Ureter (tissue), 1 donor: ENCODE data around the gene TMEM54. TPM values are rescaled to one million over a fixed set of nuclear protein-coding genes. Genes with fewer than 3 reads are reported as not detected.
"Not testable (repeated sequence)": the region's sequence is repeated elsewhere in the genome, so short reads cannot be mapped to it uniquely, and the experiment has no call there.

Source experiments
- DNase-seq: peaks from one replicate; pipeline ENCODE4 v3.0.0-alpha.2; 2020; ENCODE audit warnings: low spot score
- total RNA-seq: library from RNA; stranded (reverse); gene quantifications from one replicate; pipeline ENCODE4 v1.2.4, GENCODE V29; 2023
- donor health status: DM: yes; HTN: yes; CAD: no.

TMEM54 gene
- total RNA-seq, 1 donor from 2014 or later: 88.7 TPM

DNA sequence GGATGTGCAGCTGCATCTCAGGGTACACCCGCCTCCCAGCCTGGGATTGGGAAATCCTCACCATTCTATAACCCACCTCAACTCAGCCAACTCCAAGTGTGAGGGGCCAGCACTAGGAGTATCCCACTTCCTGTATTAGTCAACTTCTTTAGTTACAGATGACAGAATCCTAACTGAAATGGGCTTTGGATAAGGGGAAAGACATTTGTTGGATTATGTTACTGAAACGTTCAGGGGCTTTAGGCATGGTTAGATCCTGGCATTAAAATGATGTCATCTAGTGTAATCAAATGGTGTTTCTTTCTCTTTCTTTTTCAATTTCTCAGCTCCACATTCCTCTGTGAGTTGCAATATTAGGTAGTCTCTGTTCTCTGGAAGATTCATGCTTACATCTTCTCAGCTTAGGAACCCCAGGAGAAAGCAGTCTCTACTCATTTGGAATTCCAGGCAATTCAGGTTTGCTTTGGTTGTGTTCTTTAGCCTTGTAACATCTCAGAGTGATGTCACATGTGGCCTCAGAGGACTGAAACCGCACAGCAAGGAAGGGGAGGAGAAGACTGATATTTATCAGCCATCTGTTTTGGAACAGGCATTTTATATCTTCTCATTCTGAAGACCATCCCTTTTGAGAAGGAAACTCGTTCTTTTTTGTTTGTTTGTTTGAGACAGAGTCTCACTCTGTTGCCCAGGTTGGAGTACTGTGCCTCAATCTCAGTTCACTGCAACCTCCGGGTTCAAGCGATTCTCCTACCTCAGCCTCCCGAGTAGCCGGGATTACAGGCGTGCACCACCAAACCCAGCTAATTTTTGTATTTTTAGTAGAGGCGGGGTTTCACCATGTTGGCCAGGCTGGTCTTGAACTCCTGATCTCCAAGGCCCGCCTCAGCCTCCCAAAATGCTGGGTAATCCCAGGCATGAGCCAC is 18.9 kb upstream of the TMEM54 start:
- no peak for DNase-seq

DNA sequence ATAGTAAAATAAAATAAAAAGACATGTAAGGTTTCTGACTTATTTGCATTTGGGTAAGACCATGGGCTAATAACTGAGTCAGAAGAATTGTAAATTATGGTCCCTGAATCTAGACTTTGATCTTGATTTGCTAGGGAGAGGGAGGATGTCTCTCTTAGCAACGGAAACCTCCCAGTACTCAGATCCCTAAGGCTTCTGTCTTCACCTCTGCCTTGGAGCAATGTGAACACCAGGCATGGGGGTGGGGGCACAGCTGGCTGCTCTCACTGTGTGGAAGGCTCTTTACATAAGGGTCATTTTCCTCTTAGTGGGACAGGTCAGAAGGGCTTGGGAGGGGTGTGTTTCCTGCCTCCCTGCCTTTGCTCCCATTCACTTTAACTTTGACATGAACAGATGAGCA is 17.0 kb upstream of the TMEM54 start:
- DNase-seq: no peak

DNA sequence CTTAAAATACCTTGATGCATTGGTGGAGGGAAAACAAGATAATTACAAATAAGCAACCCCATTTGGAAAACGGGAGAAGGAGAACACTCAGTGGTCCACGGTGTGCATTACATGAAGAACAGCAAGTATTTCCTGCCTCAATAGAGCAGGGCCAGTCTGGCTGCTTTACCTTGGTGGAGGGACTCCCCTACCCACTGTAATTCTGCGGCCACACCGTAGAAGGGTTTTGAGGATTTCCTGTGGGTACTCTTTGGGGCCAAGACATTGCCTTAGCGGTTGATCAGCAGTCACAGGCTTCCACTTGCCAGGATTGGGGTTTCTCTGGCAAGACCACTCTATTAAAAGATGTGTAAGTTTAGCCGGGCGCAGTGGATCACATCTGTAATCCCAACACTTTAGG is 16.3 kb upstream of the TMEM54 start:
- no peak for DNase-seq

DNA sequence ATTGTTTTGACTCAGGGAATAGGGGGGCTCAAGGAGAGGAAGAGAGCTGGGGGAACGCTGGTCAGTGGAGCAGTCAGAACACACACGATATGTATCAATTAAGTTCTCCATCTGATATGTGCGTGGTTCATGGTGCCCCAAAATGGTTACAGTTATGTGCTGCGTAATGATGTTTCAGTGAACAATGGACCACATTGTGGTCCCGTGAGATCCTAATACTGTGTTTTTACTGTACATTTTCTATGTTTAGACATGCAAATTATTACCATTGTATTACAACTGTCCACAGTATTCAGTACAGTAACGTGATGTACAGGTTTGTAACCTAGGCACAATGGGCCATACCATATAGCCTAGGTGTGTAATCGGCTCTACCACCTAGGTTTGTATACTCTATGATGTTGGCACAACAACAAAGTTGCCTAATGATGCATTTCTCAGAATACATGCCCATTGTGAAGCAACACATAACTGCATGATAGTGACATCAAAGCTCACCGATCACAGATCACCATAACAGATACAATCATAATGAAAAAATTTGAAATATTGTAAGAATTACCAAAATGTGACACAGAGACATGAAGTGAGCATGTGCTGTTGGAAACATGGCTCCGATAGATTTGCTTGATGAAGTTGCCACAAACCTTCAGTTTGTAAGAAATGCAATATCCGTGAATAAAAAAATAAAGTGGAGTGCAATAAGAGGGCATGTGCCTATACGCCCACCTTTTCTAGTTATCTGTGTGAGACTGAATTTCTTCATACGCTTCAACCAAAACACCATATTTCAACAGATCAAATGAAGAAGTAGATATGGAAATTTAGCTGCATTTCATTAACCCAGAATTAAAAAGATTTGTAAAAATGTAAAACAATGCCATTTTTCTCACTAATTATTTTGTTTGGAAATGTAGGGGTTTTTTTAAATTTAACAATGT is 14.8 kb upstream of the TMEM54 start:
- DNase-seq: no peak

DNA sequence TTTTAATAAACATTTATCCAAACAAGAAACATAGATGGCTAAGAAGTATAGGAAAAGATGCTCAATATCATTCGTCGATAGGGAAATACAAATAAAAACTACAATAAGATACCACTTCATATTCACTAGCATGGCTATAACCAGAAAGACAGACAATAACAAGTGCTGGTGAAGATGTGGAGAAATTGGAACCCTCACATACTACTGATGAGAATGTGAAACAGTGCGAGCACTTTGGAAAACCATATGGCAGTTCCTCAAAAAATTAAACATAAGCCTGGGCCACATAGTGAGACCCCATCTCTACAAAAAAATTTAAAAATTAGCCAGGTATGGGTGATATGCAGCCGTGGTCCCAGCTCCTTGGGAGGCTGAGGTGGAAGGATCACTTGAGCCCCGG is 9.1 kb upstream of the TMEM54 start:
- DNase-seq: no peak

DNA sequence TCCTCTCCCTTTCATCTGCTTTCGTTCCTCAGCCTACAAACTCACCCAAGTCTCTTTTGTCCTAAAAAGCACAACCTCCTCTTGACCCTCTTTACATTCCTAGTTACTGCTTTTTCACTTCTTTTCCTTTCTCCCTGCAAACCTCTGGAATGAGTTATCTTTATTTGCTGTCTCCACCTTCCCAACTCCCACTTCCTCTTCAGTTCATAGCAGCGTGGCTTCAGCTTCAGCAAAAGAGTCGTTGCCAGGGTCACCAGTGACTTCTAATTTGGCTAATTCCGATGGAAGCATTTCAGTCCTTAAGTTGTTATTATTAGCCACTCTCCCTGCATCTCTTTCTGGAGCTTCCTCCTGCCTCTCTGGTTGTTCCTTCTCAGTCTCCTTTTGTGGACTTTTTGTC is 6.2 kb upstream of the TMEM54 start:
- DNase-seq: no peak

DNA sequence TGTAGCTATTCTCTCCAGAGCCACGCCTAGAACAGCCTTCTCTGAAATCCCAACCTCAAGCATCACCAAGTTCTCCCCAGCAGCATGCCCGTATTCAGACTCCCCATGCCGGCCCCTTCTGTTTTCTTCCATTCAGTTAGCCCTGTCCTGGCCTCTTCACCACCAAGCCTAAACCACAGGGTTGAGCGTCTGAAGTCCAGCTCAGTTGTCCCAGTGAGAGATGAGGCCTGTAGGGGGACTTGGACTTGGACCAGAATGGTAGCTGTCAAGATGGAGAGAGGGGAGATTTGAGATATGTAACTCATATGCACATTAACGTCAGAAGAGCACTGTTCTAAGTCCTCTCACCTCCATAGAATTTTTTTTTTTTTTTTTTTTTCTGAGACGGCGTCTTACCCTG is 5.5 kb upstream of the TMEM54 start:
- DNase-seq: no peak

DNA sequence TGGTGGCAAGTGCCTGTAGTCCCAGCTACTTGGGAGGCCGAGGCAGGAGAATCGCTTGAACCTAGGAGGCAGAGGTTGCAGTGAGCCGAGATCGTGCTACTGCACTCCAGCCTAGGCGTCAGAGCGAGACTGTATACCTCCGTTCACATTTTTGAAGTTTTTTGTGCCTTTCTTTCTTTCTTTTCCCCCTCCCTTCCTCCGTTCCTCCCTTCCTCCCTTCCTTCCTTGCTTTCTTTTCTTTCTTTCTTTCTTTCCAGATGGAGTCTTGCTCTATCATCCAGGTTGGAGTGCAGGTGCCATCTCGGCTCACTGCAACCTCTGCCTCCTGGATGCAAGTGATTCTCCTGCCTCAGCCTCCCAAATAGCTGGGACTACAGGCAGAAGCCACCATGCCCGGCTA is 4.4 kb upstream of the TMEM54 start:
- DNase-seq: not testable (repeated sequence)

DNA sequence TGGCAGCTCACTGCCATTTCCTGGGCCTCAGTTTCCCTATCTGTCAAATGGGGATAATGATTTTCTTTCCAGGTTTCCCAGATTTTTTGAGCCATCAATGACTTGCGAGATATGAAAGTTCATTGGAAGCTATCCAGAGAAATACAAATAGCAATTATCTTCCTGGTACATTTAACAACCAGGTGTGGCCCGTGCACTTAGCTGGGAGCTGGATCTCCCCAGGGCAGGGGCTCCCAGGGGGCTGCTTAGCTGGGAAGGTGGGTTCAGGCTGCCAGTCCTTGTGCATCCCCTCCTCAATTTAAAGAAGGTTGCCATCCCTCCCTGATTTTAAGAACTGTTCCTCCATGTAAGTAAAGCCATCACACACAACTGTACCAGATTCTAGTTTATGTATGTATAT is 3.6 kb upstream of the TMEM54 start:
- DNase-seq: no peak

DNA sequence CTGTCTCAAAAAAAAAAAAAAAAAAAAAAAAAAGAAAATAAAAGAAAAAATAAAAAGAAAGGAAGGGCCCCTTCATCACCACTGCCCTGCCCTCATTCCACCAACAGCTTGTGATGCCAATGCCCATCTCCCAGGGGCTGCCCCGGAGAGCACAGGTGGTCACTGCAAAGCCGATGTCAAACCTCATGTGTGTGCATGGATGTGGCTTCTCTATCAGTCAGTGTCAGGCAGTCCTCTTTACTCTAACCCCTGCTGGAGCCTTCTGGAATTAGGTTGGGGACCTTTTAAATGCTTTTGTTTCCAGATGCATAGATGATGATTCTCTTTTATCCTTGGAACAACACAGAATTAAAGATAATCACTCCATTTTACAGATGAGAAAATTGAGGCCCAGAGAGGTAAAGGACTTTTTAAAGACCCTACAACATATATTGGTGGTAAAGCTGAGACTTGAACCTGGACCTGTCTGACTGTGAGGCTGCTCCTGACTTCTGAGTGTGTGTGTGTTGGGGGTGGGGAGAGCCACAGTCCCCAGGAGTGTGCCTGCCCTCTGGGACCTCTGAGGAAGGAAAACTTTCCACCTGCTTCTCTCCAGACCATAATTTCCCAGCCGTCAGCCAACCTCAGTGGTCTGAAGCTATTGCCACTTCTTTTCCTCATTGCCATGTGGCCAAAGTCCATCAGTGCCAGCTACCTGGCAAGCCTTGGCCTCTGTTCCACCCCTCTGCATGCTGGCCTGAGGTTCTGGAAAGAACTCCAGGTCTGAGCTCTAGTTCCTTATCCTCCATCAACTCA is 3.0 kb upstream of the TMEM54 start:
- no peak for DNase-seq

DNA sequence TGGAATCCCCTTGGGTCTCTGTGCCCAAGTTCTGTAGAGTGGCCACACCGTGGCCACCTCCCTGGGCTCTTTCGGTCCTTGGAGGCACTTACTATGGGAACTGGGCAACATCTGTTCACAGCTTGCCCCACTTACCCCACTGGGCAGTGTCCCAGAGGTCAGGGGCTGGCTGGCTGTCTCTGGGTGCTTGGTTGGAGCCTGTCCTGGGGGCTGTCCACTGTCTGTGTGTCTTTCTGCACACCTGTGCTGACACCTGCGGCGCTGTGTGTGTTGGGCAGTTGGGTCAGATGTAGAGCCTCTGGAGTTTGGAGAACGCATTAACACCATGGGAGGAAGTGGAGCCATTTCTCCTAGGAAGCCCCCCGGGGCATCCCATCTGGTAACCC is 1.3 kb upstream of the TMEM54 start:
- no peak for DNase-seq

DNA sequence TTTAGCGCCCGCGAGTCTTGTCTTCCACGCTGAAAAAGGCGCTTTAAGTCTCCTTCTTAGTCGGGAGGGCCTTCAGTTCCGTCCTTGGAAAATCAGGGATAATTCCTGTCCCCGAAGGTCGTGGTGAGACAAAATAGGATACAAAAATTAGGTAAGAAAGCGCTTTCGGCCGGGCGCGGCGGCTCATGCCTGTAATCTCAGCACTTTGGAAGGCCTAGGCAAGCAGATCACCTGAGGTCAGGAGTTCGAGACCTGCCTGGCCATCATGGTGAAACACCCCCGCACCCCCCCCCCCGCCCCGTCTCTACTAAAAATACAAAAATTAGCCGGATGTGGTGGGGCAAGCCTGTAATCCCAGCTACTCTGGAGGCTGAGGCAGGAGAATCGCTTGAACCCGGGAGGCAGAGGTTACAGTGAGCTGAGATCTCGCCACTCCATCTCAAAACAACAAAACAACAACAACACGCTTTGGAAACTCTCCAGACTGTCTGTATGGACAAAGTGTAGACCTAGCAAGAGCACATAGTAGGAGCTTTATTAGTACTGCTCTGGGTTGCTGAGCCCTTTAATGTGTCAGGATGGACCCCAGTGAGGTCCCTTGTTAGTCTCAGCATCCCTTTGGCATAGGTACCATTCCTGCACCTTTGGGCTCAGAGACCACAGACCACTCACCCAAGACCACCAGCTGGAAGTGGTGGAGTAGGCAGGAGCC is 790 bp upstream of the TMEM54 start:
- DNase-seq: no peak

DNA sequence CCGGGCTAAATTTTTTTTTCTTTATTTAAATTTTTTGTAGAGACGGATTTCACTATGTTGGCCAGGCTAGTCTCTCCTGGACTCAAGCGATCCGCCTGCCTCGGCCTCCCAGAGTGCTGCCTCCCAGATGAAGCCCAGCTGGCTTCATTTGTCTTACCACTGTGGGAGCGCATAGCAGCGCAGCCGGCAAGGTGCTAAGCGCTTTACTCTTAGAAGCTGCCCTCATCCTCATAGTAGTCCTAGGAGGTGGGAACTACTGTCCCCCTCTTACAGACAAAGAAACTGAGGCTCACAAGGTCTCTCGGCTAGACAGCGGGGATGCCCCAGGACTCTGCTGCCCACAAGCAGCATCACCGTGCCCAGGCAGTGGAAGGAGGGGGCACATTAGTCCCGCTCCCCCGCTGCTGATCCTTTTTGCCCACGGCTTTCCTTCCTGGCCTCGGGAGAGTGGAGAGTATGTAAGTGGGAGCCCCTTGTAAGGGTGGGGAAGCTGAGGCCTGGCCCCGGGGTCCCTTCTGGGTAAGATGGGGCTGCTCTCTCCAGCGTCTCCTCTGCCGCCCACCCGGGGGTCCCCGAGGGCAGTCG is 726 bp downstream of the TMEM54 start:
- DNase-seq: no peak

DNA sequence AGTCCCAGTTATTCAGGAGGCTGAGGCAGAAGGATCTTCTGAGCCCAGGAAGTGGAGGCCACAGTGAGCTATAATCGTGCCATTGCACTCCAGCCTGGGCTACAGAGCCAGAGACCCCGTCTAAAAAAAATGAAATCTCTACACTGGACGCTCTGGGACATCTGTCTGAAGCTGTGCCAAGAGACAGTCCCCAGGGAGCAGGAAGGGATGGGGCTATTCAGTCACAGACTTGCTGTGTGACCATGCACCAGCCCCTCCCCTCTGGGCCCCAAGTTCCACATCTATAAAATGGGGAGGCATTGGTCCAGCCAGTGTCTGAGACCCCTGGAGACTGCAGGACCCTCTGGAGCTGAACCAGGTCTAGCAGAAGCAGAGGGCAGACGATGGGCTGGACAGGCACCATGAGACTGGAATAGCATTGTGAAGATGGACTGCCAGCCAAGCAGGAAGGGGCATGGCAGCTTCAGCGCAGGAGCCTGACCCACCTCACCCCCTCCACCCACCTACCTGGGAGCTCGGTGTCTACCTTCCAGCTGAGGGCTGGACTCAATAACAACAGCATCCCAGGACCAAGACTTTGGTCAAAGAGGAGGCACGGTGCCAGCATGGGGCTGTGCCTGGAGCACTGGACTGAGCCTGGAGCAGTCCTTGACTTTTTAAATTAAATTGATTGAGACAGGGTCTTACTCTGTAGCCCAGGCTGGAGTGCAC is 1.4 kb downstream of the TMEM54 start:
- no peak for DNase-seq

DNA sequence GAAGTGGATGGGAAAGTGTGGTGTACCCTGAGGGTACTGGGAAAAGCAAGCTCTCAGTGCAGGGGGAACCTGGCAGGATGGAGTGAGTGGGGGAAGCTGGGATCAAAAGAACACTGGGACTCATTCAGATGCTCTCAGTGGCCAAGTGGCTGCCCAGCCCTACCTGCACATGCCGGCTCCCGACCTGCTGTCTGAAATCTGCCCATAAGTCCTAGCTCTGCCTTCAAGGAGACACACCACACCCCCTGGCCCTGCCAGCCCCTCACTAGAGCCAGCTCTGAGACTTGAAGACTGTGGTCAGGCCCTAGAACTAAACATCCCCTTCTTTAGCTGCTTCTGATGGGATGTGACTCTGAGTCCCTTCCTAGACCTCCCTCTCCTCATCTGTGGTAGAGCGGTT is 2.2 kb downstream of the TMEM54 start:
- no peak for DNase-seq

DNA sequence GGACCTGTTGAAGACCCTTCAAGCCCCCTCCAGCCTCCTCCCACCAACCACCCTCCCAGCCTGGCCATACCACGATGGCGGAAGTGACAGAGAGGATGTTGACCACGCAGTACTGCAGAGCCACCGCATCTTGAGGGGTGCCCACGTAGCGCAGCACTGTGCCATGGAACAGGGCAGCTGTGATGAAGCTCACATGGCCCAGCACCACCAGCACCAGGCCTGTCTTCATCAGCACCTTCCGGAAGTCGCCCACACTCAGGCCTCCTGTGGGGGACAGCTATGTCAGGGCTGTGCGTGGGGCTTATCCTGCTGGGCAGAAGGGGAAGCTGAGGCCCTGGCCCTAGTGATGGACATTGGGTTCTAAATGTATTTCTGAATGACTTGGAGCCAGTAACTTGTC is 3.1 kb downstream of the TMEM54 start:
- no peak for DNase-seq

DNA sequence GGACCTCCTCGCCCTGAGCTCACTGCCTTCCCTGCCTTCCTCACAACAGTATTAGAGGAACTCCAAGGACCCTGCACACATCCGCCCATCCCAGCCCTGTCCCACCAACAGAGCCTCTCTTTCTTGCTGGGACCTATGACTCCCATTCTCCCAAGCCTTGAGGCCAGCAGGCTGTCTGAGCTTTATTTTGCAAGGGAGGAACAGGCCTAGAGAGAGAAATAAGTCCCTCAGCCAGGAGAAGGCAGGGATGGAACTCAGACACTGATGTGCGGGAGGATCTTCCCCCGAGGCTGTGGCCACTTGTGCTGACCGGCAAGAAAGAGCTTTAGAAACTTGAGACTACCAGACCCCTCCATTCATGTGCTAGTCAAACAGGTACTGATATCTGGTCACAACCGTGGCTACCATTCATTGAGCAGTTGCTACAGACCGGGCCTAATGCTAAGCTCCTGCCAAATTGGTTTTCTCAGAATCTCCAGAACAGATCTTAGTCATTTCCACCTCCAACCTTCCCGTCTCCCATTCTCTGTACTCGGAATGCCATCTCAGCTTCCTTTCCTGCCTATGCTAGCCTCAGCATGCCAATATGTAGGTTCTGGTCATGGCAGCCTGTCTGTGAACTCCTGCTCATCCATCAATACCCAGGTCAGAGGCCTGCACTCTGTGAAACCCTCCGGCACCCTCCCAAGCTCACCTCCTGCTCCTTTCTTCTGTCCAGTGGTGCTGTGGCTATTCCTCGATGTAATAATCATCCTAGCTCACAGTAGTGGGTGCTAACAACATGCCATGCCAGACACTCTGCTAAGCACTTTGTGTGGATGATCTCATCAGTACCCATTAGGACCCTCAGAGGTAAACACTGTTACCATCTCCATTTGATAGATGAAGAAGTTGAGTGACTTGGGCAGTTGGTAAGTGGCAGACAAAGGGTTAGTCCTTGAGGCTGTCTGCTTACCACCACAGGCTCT is 3.8 kb downstream of the TMEM54 start:
- no peak for DNase-seq

DNA sequence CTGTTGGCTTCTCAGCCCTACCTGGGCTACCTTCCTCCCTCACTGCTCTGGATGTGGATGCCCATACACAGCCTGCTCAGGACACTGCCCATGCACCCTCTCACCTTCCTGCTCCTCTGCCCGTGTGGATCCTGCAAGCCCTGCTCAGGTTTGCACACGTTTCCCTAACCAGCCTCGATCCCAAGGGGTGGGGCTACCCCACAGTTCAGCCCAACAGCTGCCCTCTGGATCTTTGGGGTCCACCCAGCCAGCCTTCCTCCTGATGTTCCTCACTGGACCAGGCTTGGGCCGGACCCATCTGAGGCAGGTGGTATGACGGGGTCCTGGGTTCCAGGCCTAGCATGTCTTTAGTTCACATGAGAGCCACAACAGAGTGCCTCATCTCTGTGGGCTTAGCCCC is 4.7 kb downstream of the TMEM54 start:
- no peak for DNase-seq
